Stimulated activated CD4-positive, alpha-beta T cell treated with anti-CD3 and anti-CD28 coated beads, Interleukin-1b, Interleukin-23, amount 100 ng/mL, for 4 hours (primary cell): ENCODE data around the gene HPS1.
A peak's percentile ranks its signal among the peaks of the same experiment; 100 is the strongest.

ENCODE experiments used
- DNase-seq, 2 donors: peaks; one replicate each; pipeline ENCODE4 v3.0.0-alpha.2; 2020; ENCODE audit warnings: low read depth in 2 of 2

The HPS1 gene

GRCh38 chr10:98446661-98447221 lies at the start of gene HPS1:
Gene HPS1, minus strand, starts transcription at chr10:98446935. Its CDS starts 3,695 bp downstream, at chr10:98443240.
- peak; percentile 73 to 86 for DNase-seq

- no peak for DNase-seq
Measured at GRCh38 chr10:98492763-98493162, 46.0 kb upstream of the HPS1 start.

GRCh38 chr10:98489561-98490481 lies 43.1 kb upstream of the HPS1 start:
- no peak for DNase-seq

- no peak for DNase-seq
Measured at GRCh38 chr10:98488669-98489430, 42.1 kb upstream of the HPS1 start.

GRCh38 chr10:98487649-98488048 lies 40.9 kb upstream of the HPS1 start:
- DNase-seq: no peak

- no peak for DNase-seq
Measured at GRCh38 chr10:98486421-98486820, 39.7 kb upstream of the HPS1 start.

DNA sequence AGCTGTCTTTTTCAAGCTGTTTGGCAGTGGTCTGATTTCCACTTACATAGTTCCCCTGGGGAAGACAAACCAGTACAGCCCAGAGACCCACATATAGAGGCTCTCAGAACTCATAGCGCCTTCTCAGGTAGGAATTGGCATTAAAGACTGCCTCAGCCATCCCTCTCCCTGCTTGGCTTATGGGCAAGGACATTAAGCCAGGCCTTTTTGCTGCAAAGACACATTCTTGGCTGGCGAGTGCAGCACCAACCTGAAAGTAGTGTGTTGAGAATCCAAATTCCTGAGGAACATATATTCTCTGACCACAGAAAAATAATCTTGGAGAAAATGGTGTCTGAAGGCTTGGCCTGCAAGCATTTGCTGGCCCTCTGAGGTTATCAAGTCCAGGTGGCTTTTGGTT lies 39.2 kb upstream of the HPS1 start:
- DNase-seq: no peak

DNA sequence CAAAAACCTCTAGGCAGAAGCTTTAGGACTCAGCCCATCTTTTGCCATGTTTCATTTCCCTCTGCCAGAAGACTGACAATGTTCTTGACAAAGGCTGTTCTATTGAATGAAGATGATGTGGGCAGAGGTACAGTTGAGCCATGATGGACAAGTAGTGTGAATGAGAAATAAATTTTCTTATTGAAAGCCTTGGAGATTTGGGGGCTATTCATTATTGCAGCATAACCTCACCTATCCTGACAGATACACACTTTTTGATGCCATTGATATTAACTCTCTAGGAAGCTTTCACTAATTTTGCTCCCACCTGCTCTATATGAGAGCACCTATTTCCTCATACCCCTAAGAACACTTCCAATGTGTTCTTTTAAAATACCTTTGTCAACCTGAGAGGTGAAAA lies 36.9 kb upstream of the HPS1 start:
- DNase-seq: no peak

DNA sequence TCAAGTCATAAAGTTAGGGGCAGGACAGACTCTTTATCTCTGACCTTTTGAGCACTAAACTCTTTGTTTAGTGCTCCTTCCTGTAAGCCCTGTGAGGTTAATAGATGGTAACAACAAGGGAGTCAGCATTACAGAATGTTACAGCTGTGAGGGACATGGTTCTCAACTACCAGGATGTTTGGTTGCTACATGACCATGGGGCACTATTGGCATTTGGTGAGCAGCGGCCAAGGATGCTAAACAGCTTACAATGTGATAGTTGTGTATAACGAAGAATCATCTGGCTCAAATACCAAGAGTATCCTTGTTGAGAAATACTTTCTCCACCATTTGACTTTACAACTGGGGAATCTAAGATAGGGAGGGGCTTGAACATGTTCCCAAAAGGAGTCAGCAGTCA lies 35.4 kb upstream of the HPS1 start:
- no peak for DNase-seq

DNA sequence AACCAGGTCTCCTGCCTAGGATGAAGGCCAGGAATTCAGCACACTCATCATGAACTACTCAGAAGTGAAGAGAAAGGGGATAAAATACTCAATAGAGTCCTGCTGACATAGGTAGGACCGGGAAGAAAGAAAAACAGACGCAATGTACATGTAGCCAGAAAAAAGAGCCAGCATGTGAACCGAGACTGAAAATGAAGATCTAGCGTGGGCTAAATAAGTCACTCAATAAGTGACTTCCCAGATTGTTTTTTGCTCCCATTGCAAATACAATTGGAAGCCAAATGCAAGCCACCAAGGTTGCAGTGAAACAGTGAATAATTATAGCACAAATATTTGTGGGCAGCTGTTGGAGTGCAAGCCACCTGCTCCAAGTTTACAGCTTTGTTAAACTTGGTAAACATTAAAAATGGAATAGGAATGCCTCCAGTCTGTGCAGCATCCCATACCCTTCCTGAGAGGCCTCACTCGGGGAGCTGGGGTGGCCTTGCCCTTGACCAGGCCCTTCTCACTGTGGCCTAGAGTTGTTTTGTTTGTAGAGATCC lies 34.7 kb upstream of the HPS1 start:
- no peak for DNase-seq

DNA sequence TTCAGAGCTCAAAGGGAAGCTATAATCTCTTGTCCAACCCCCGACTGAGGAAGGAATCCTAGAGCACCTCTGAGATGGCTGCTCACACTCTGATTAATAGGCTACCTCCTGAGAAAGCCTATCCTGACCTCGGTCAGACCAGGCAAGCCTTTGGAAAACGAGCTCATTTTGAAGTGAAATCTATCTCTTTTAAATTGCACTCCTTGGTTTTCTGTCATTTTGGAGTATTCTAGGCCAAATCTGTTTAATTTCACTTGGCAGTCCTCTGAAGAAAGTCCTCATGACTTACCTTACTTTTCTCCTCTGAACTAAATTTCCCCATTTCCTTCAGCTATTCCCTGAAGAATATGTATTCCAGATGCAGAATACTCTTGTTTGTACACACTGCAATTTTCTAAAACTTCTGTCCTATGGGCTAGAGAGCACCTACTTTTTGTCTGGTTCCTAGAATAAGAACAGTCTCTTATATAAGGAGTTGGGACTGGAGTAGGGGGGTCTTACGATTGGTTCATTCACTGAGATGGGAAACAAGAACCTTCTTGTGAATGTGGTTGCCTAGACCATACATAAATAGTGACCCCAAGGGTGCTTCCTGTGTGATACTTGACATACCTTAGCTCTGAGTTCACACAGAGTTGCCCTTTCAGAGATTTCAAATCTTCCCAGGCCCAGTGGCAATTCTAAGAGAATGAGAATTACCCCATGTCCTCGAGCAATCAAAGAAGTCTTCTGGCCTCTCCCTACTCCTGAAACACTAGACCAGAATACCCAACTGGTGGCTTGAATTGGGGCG lies 31.9 kb upstream of the HPS1 start:
- DNase-seq: no peak

DNA sequence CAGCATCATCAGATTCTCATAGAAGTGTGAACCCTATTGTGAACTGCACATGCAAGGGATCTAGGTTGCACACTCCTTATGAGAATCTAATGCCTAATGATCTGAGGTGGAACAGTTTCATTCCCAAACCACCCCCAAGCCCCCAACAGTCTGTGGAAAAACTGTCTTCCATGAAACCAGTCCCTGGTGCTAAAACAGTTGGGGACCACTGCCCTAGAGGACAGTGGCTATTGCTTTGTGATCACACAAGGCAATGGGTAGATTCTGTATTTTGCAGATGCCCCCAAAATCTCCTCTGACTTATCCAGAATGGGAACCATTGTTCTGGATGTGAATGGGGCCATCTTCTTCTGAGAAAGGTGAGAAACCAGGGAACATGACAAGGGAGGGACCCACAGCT lies 31.1 kb upstream of the HPS1 start:
- DNase-seq: no peak

- no peak for DNase-seq
Measured at GRCh38 chr10:98474628-98475027, 27.9 kb upstream of the HPS1 start.

GRCh38 chr10:98472196-98472595 lies 25.5 kb upstream of the HPS1 start:
- DNase-seq: no peak

DNA sequence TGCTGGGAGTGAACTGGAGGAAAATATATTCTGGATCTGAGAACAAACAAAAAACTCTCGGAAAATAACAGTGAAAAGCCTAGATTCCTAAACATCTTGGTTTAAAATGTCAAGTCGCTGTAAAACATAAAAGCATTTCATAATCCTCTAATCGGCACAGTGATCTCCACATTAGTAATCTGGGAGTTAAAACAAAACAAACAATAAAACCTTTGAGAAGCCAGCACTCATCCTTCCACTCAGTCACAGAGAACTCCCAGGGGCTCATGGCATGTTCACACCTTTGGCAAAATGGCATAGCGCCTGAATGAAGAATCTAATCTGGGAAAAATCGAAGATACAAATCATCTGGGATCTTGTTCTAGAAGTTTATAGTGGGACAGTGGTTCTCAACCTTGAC lies 24.1 kb upstream of the HPS1 start:
- DNase-seq: no peak

DNA sequence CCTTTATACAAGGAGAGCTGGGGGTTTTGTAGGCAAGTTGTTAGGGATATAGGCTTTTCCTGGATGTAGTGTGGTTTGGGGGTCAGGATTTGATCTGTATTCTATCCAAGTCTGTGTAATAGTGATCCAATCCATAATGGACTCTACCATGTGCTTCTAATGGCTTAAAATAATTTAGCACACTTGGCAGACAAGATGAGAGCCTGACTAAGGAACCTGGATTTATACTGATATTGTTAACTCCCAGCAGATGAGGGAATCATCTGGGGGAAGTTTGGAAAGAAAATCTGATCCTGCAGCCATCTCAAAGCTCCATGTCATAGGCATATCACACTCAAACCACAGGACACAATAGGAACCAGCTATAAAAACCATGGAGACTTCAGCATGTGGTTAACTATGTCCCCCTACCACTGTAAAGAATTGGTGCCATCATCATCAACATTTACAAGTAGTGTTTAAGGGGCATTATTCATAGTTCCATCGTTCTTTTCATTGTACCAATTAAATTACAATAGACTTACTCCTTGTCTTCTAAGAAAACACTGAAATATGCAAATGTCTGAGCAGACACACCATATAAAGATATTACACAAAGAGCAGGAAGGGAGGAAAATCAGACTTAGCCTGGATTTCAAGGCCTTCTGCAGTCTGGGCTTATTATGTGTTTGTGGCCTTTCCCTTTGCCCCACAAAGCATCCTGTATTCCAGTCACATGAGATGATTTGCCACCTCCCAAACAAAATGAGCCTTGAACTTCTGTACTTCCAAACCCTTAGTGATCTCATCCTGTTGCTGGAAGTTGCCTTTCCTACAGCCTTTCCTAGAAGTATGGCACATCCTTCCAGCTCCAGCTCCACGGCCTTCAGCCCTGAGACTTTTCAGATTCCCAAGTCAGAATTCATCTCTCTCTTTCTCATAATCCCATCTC lies 22.5 kb upstream of the HPS1 start:
- DNase-seq: no peak

GRCh38 chr10:98467506-98468318 lies 21.0 kb upstream of the HPS1 start:
- peak; percentile 44 to 45 for DNase-seq

- no peak for DNase-seq
Measured at GRCh38 chr10:98466861-98467505, 20.2 kb upstream of the HPS1 start.

DNA sequence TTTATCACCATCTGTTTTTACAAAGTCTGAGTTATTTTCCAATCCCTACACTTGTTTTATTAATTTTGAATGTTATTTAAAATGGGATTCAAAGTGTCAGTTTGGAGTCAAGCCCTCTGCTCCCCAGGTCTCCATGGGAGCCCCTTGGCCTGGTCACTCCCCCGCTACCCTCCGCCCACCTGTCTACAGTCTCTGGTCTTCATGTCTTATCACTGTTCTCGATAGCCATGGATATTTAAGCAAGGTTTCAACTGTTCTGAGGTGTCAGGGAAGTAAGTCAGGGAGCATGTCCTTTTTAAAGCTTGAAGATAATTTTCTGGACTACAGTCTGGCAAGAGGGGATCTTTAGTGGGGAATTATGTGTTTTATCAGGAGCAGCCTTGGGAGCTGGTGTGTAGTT lies 19.1 kb upstream of the HPS1 start:
- no peak for DNase-seq
